LoVo (cell line): Measurements from ENCODE around the gene CDH13.

ENCODE experiments used
- DNase-seq: peaks from one replicate; pipeline ENCODE4 v3.0.0-alpha.2; 2016; ENCODE audit warnings: low spot score

The CDH13 gene

GRCh38 chr16:82626791-82627261, at the start of gene CDH13:
CDH13 (plus strand) TSS chr16:82626969.
- no peak for DNase-seq

- peak; percentile 27 for DNase-seq
Measured at GRCh38 chr16:82580298-82580890, 46.4 kb upstream of the CDH13 start.

GRCh38 chr16:82582975-82583374, 43.8 kb upstream of the CDH13 start:
- no peak for DNase-seq

DNA sequence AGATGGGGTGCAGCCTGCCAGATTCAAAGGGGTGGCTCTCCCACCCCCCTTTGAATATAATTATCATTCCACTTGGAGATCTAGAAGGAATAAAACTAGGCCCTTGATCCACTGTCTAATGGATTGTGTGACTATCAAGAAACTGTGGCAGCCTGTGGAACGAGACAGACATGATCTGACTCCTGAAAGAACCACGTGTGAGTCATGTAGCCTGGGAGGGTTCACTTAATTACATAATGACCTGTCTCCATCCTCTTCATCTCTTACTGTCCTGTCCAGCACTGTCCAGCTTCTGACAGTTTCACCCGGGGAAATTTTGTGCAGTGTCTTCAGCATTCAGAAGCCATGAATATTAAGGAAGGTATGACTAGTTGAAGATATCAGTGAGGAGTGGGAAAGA, 43.3 kb upstream of the CDH13 start:
- DNase-seq: no peak

DNA sequence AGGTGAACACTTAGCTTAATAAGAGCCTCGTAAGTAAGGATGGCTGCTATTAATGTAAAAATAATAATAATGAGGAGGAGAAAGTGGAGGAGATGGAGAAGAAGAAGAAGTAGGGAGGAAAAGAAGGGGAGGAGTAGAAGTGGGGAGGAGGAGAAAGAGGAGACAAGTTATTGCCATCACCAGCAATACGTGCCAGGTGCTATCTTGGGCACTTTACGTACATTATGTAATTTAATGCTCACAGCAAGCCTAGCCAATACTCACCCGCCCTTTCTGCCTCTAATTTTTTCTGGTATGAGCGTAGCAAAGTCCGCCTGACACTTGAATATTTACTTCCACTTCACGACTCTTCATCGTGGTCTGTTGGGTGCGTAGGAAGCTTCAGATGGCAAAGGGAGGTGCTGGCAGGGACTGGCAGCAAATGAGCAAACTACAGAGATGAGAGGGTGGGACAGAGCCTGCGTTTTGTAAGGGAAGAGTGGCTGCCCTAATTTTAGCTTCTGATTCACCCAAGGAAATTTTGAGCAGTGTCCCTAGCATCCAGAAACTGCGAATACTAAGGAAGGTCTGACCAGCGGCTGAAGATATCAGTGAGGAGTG, 42.1 kb upstream of the CDH13 start:
- no peak for DNase-seq

DNA sequence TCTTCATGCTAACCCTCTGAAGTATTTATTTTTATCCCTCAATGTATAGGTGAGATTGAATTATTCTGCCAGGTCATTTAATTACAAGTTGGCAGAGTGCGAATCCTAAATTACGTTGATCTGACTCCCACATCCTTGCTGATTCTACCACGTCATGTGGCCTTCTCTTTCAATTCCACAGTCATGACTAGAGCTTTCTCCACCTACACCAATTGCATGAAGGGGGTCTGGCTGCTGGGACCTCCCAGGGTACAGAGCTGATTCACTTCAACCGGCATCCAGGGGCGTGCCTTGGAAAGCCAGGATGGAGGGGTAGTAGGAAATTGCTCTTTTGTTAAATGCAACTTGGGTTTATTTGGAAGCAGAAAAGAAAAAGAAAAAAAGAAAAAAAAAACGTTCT, 41.1 kb upstream of the CDH13 start:
- DNase-seq: no peak

DNA sequence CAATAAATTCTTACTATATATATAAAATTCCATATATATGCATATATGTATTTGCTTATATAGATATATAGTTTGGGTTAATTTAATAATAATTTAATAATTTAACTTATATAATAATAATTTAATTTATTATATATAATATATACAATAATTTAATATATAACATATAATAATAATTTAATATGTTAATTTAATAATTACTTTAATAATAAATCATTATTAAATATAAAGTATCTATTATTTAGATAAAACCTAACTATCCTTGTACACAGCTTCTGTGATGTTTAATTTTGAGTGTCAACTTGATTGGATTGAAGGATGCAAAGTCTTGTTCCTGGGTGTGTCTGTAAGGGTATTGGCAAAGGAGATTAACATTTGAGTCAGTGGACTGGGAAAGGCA, 40.6 kb upstream of the CDH13 start:
- DNase-seq: no peak

GRCh38 chr16:82587289-82587688, 39.5 kb upstream of the CDH13 start:
- DNase-seq: no peak

GRCh38 chr16:82589407-82589806, 37.4 kb upstream of the CDH13 start:
- no peak for DNase-seq

DNA sequence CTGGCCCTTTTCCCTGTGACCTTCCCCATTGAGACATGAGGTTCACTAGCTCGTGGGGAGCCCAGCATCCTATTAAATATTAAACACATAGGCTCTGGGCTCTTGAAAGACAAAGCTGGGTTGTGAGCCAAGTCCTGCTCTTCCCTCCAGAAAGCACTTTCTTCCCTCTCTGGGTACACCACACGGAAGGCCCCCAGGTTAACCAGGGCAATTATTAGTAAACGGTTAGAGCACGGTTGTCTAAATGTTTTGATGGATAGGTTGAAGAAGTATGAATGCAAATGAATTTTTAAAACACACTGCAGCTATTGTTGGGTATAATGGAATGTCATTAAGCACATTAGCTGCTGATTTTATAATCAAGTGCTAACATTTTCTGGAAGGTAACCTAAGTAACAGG, 32.7 kb upstream of the CDH13 start:
- DNase-seq: no peak

DNA sequence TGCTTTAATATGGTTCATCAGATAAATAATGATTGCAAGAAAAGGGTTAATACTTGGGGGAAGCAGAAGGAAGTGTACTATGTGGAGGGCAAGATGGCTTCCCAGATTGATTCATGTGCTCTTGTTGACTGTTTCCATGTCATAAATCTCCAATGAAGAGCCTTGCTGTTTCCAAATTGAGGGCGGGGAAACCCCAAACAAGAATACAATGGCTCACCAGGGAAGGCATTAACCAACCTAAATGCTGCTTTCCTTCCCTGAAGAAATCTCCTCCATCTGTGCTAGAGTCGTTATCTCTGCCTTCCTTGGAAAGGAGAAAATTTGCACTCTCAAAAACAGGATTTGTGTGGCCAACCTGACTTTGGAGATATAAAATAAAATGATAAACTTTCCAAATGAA, 28.0 kb upstream of the CDH13 start:
- DNase-seq: no peak

GRCh38 chr16:82601989-82602640, 24.7 kb upstream of the CDH13 start:
- DNase-seq: no peak

DNA sequence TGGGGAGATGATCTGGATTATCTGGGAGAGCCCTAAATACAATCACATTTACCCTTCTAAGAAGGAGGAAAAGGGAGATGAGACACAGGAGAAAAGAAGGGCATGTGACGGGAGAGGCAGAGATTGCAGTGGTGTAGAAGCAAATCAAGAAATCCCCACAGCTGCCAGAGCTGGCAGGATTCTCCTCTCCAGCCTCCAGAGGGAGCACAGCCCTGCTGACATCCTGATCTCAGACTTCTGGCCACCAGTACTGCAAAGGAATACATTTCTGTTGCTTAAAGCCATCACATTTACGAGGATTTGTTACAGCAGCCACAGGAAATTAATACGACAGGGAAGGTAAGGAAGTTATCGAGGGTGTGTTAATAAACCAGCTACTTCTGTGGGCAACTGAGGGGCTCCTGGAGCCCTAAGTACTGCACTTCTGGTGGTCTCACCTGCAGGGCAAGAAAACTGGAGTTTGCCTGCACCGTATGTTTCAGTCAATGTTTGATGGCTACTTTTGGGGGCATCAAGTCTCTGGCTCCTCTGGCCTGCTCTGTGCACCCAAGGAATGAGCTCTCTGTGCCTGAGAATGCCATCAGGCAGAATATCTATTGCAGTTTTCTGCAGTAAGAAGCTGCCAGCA, 22.9 kb upstream of the CDH13 start:
- DNase-seq: peak; percentile 24

GRCh38 chr16:82605076-82605475, 21.7 kb upstream of the CDH13 start:
- DNase-seq: no peak

- DNase-seq: peak; percentile 4
Measured at GRCh38 chr16:82605863-82606620, 20.7 kb upstream of the CDH13 start.

- no peak for DNase-seq
Measured at GRCh38 chr16:82609140-82609539, 17.6 kb upstream of the CDH13 start.

- no peak for DNase-seq
Measured at GRCh38 chr16:82612263-82612662, 14.5 kb upstream of the CDH13 start.

- DNase-seq: no peak
Measured at GRCh38 chr16:82616356-82616755, 10.4 kb upstream of the CDH13 start.

GRCh38 chr16:82621781-82622180, 5.0 kb upstream of the CDH13 start:
- no peak for DNase-seq

- DNase-seq: no peak
Measured at GRCh38 chr16:82623241-82623640, 3.5 kb upstream of the CDH13 start.

DNA sequence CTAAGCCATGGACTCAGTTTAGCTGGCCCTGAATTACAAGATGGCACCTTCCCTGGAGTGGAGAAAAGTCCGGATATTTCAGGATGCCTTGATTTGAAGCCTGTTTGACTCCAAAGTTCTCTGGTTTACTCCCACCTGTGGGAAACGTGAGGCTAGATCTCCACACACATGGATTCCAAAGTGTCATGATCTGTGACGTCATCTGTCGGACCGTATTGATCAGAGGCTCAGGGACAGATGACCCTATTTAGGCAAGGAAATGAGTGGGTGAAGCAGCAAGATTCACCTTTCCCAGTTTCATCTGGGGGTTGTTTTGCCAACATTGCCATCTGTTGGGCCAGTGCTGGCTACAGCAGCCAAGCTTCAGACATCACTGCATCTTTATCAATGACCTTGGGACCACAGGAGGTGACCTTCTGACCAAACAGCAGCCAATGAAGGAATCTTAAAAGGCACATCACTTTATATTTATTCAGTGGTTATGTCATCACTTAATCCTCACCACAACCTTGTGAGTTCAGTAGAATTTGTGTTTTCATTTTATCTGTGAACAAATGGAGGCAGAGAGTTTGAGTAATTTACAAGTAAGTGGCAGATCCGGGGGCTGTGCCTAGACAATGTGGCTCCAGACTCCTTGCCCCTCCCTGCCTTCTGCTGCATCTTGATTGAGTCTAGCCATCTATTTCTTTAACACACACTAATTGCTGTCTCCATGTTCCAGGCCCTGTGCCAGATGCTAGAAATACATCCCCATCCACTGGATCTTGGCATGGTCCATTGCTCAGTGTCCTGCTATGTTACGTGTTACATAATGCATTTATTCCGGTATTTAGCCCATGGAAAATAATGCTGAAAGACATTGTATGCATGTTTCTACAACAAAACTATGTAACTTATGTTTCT, 1.5 kb upstream of the CDH13 start:
- no peak for DNase-seq

GRCh38 chr16:82628088-82628423, 1.3 kb downstream of the CDH13 start:
- DNase-seq: no peak
